Lung microvascular endothelial cell (primary cell): ENCODE measurements around the gene LRRC31. TPM values are rescaled to one million over a fixed set of nuclear protein-coding genes. Genes with fewer than 3 reads are reported as not detected.

Source experiments
- DNase-seq, 2 donors: peaks; one replicate each; pipeline versions ENCODE4 v3.0.0 to v3.0.0-alpha.2; 2010; ENCODE audit warnings: low read depth in 2 of 2
- total RNA-seq: library from RNA; depleted of rRNA; stranded (reverse); fragments of >200 nt; gene quantifications from 2 replicates; pipeline ENCODE4 v1.2.1, GENCODE V29; 2014

LRRC31 gene
- total RNA-seq, 1 donor from 2014 or later, result not detected

DNA sequence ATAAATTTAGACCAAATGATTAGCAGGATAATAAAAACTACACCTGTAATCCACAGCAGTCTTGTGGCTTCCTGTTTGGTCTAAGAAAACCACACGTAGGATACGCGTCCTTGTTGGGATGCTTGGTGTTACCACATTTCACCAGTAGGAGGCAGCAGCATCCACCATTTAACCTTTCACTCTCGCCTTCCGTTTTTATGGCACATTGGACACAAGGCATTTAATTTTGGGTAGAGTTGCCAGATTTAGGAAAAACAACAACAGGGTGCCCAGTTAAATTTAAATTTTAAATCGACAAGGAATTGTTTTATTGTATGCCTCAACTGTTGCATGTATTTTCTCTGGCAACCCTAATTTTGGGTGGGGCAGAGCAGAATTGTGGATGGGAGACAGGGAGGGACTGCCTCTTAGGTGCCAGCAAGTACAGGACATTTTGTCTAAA lies 6.3 kb downstream of the LRRC31 start:
- DNase-seq, result peak; percentile 74 to 76

DNA sequence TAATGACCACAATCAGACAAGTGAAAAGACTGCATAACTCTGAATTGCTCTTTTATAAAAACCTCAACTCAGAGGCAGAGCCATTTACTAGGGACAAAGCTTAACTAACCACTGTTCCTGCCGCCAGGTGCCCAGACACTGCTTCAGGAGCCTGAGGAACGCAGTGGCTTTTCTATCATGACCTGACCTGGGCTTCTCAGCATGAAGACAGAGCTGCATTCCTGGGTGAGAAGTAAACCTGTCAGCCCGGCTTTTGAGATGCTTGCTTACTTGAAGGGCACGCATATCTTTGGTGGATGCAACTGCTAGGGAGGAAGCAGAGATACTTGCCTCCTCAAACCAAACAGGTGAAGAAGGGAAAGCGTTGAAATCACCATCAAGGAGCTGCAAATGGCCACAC lies 7.9 kb downstream of the LRRC31 start:
- no peak for DNase-seq

DNA sequence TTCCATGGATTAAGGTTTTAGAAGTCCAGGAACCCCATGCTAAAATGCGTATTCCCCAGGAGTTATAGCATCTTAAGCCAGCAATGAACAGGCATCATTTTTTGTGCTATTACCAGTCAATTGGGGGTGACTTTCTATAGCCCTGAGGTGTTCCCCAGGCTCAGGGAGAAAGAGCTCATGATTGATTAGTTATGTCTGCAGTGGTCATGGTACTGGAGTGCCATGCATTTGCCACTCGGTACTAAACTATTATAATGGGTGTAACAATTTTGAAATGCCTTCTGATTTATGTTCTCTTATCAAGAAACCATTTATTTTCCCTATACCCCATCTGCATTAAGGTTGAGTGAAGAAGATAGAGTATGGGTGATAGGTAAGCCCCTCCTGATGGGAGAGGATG lies 11.9 kb downstream of the LRRC31 start:
- no peak for DNase-seq

DNA sequence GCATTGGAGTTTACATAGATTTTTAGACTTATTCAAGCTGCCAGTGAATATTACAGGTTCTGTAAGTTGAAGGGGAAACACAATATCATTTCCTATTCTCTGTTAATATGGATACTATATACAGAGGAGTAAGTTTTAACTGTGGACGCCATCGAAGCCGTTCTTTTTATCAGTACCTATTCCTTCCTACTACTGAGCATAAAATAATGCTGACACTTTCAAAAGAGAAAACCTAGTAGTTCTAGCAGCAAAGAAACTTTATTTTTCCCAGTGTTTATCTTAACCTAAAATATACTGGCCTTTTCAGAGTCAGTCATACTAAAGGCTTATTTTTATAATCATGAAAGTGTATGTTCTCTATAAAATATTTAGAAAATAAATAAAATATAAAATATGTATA lies 14.2 kb downstream of the LRRC31 start:
- DNase-seq, result no peak

DNA sequence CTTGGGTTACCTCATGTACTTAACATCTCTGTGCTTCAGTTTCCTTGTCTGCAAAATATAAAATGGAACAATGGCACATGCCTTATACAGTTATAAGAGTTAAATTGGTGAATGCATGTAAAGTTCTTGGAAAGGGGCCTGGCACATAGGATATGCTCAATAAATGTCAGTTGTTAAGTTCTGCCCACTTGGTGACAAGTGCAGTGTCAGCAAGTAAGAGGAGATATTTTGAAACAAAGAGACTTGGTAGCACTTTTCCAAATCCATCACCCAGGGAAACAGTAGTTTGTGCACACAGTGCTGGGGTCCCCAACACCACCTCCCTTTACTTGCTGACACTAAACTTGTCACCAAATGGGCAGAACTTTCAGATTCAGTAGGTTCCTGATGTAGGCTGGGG lies 19.1 kb downstream of the LRRC31 start:
- no peak for DNase-seq

DNA sequence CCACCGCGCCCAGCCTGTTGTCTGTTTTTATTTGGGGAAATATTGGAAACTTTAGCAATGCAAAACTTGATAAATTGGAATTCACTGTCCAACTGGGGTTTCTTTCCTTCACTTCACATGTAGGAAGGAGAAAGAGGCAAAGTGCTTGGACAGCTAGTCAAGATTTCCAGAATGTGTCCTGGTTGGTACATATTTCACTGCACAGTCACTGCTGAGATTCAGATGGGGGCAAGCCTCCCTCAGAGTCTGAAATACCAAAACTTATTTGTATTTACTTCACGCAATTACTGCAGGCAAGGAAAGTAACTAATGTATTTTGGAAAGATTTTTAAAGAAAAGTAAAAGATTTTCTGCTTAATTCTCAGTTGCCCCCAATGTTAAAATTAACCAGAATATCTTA lies 21.0 kb downstream of the LRRC31 start:
- DNase-seq, result no peak

DNA sequence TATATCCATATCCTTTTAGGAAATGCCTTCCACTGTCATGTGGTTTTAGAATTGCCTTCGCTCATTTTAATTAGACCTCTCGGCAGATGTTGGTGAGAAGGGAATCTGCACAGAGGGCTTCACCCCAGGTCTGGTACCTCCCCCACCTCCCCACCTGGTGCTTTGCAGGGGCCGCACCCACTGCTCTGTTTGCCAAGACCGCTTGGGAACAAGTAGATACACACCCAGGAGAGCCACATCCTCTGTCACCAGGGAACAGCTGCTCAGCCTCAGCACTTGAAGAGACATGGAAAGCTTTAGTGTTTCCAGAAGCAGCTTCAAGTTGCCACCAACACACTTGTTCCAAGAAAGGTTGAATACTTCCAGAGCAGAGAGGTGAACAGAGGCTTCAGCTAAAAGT lies 21.8 kb downstream of the LRRC31 start:
- no peak for DNase-seq

DNA sequence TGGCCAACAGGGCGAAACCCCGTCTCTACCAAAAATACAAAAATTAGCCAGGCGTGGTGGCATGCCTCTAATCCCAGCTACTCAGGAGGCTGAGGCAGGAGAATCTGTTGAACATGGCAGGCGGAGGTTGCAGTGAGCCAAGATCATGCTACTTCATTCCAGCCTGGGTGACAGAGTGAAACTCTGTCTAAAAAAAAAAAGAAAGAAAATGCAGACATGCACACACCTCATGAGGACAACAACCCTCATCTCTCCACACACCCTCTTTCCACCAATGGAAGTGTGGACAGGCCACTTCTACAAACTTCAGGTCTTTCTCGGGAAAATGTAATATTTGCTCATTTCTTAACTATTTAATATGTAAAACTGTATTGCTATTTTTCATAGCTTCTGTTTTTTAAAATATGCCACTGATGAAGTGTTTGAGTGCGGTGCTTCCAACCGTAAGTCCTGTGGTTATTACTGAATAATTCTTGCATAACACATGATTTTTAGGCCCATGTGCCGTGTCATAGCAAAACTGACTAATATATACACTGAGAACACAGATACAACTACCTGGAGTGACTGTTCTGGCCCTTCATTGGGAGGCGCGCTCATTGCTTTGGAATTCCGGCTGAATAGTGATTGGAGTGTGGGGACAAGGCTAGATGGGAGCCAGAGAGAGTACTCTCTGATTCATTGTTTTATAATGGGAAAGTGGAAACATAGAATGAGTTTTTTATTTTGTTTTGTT lies 23.1 kb downstream of the LRRC31 start:
- no peak for DNase-seq

DNA sequence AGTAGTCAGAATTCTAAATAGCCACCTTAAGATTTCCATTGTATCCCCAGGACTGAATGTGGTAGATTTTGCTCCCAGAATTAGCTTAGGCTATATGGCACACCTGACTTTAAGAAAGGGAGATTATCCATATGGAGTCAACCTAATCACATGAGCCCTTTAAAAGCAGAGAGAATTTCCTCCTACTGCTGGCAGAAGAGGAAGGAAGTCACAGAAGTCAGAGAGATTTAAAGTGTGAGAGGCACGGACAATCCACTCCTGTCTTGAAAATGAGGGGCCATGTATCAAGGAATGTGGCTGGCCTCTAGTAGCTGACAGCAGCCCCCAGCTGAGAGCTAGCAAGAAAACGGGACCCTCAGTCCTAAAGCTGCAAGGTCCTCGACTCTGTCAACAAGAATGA lies 26.8 kb downstream of the LRRC31 start:
- no peak for DNase-seq

DNA sequence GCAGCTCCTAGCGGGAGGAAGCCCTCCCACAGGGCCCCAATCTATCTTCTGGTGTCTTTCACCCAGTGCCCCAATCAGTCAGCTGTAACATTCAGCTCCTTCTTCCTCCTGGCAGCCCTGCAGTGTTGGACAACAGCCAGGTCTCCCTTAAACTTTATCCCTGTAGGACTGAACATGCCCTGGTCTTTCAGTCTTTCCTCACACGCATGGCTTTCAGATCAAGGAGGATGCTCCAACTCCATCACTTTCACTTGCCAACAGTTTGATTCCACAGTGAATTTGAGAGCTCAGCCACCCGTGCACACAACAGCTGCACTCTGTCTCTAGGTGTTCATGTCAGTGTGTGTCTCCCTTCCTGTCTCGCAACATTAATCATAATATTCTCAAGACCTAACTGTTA lies 28.6 kb downstream of the LRRC31 start:
- no peak for DNase-seq

DNA sequence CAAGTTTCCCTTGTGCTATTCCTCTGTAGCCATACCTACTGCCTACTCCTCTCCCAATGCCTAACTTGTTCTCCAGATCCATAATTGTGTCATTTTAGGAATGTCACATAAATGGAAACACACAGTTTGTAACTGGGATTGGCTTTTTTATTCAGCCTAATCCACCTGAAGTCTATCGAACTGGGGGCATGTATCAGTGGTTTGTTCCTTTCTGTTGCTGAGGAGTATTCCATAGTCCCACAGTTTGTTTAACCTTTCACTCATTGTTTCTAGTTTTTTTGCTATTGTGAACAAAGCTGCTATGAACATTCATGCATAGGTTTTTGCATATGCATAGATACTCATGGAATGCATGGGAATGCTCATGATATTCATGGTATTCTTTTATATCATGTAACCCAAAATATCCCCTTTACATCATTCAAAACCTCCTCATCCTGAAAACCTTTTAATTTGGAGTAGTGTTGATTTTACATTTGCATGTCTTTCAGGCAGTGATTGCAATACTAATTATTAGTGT lies 31.2 kb downstream of the LRRC31 start:
- no peak for DNase-seq

DNA sequence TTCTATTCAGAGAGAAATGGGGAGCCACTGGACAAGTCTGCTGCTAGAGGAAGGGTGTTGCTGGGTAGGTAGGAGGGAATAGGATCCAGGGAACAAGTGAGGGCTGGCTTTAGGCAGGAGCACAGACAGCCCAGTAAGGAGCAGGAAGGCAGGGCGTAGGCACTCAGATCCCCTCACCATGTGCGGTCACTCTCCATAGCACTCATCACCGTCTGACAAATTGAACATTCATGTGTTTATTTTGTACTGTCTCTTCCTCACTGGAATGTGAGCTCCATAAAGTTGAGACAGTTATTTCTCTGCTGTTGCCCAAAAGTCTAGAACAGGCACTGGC lies 32.8 kb downstream of the LRRC31 start:
- no peak for DNase-seq

DNA sequence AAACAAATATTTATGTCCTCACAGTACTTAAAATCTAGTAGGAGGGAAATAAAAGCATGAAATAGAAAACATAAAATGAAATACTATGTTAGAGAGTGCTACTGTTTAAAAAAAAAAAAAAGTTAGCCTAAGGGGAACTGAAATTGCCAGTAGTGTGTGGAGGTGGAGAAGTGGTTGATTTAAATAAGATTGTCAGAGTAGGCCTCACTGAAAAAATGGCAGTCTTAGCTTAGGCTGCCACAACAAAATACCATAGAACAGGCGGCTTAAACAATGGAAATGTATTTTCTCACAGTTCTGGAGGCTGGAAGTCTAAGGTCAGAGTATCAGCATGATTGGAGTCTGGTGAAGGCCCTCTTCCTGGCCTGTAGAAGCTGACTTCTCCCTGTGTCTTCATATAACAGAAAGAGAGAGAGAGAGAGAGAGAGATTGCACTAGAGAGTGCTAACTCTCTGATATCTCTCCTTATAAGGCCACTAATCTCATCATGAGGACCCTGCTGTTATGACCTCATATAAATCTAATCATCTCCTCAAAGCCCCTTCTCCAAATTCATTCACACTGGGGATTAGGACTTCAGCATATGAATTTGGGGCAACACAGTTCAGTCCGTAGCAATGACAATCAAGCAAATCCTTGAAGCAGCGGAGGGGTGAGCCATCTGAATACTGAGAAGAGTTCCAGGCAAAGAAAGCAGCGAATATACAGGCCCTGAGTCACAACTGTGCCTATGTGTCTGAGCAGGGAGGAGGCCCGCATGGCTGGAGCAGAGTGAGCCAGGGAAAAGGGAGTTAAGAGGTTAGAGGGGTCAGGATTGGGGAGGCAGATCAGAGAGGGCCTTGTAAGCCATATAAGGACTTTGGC lies 33.4 kb downstream of the LRRC31 start:
- DNase-seq, result no peak

DNA sequence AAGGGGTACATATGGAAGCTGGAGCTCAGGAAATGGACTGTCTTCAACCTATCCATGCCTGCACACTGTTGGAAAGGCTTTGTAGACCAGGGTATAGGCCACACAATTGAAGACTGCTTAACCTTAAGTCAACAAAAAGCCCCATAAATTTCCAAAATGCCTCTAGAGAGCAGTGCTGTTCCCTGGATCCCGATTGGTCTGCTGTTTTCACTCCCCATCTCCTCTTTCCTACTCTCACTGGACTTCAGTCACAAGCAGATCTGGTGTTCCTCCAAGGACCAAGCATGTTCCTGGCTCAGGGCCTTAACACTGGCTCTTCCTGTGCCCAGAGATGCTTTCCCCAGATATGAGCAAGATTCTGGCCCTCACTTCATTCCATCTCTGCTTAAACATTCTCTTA lies 34.2 kb downstream of the LRRC31 start:
- DNase-seq, result no peak

DNA sequence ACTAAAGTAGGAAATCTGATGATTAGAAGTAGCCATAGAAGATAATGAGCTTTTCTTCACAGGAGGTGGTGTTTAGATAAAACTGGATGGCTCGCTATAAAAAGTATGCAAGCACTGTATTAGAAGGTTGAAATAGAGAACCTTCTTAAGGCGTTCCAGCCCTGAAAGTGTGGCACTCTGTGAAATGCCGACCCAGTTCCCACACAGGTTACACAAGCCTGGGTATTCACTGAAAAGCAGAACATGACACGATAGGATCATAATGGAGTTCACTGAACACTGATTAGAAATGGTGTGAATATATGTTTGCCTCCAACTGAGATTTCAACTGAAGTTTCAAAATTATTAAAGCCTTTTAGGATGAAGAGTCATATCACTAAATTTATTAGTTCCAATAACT lies 42.0 kb downstream of the LRRC31 start:
- DNase-seq, result no peak

DNA sequence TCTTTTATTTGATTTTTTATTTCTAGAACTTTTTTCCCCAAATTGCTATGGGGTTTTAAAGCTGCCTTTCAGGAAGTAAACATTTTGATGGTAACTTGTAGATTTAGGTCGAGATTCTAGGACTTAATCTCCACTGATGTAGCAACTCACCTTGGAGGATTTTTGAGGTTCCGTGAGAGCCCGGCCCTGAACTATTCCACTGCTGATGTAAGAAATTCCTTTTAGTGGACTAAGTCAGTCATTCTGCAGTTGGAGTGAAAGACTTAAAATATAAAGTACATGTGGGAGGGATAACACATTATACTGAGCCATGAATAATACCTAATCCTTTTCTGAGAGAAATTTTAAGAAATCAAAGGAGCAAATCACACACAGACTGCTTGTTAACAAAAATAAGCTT lies 44.4 kb downstream of the LRRC31 start:
- DNase-seq, result no peak

DNA sequence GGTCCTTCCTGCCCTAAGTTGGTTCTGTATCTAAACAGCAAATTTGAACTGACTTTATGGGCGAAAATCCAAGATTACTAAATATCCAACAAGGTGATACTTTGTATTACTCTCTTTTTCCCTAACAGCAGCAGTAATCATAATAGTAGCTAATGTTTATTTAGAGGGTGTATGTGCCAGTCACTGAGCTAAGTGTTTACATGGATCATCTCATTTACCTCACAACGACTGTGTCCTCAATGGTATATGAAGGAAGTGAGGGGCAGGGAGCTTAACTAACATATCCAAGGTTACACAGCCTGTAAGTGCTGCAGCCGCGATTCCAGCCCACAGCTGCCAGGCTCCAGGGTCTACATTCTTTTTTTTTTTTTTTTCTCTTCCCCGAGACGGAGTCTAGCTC lies 46.8 kb downstream of the LRRC31 start:
- DNase-seq, result no peak

DNA sequence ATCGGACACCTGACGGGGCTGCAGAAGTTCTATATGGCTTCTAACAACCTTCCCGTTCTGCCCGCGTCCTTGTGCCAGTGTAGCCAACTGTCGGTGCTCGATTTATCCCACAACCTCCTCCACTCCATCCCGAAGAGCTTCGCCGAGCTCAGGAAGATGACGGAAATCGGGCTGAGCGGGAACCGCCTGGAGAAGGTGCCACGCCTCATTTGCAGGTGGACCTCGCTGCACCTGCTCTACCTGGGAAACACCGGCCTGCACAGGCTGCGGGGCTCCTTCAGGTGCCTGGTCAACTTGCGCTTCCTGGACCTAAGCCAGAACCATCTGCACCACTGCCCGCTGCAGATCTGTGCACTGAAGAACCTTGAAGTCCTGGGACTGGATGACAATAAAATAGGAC lies 47.2 kb downstream of the LRRC31 start:
- no peak for DNase-seq

DNA sequence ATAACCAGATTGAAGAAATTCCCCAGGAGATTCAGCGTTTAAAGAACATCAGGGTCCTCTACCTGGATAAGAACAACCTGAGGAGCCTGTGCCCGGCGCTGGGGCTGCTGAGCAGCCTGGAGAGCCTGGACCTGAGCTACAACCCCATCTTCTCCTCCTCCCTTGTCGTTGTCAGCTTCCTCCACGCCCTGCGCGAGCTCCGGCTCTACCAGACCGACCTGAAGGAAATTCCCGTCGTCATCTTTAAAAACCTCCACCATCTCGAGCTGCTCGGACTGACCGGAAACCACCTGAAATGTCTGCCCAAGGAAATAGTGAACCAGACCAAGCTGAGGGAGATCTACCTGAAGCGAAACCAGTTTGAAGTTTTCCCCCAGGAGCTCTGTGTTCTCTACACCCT lies 47.6 kb downstream of the LRRC31 start:
- no peak for DNase-seq

DNA sequence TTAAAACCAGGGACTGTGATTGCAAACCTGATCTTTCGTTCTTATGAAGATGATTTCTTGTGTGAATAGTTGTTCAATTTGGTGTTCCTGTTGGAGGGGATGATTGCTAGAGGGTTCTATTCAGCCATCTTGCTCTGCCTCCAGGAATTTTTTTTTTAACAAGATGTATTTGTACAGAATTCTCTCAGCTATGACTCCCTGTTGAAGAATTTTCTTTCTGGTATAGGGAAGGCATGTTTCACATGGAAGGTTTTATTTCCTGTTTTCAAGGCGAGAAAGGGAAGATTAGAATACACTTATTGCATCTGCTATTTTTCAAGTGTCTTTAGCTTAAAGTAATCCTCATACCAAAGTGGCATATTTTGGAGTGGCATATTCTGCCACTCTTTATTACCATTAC lies 51.4 kb downstream of the LRRC31 start:
- no peak for DNase-seq

DNA sequence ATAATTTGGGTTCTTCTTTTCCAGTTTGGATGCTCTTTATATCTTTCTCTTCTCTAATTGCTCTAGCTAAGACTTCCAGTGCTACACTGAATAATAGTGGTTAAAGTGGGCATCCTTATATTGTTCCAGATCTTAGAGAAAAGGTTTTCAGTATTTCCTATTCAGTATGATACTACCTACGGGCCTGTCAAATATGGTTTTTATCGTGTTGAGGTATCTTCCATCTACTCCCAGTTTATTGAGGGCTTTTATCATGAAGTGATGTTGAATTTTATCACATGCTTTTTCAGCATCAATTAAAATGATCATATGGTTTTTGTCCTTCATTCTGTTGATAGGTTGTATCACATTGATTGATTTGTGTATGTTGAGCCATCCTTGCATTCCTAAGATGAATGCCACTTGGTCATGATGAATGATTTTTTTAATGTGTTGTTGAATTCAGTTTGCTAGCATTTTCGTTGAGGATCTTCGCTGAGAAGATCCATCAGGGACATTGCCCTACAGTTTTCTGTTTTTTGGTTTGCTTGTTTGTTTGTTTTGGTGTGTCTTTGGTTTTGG lies 54.1 kb downstream of the LRRC31 start:
- no peak for DNase-seq

DNA sequence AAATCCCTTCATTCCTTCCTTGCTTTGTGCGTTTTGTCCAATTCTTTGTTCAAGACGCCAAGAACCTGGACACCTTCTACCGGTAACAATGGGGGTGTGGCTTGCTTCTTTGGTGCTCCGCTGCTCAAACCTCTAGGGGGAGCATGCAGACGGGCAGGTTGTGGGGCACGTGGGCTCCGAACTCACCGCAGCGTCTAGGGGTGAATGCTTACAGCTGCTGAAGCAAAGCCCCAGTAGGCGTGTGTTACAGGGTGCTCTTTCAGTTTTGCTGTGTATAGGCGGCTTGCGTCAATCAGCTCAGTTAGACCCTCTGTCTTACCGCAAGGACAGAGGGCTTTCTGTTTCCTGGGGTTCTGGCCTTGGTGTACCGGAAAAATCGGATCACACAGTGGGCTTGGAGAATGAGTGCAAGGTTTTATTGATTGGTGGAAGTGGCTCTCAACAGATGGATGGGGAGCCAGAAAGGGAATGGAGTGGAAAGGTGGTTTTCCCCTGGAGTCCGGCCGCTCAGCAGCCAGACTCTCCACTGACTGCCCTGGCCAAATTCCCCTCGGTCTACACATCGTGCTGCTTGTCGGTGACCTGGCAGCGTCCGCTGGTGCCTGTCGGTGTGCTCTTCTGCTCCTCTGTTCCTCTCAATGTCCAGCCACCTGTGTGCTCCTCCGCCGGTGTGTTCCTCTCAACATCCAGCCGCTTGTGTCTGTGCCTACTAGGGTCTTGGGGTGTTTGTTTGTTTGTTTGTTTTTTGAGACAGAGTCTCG lies 55.8 kb downstream of the LRRC31 start:
- peak; percentile 14 to 53 for DNase-seq
